H1 (cell line): Measurements from ENCODE around the gene INPP5A. TPM values are rescaled to one million over a fixed set of nuclear protein-coding genes. Genes with fewer than 3 reads are reported as not detected.

Experiments
- CTCF ChIA-PET: fragments of 300-600 bp; sonication (Branson Sonifier 250); formaldehyde crosslinking; loops from one replicate; lab custom pipeline; 2021; ENCODE audit not compliant: partially characterized antibody; lab: Charles Lee
- POLR2A ChIA-PET: fragments of 300-600 bp; sonication (Branson Sonifier 250); formaldehyde crosslinking; loops from one replicate; lab custom pipeline; 2021; ENCODE audit warnings: inconsistent platforms; ENCODE audit not compliant: partially characterized antibody; lab: Charles Lee
- DNase-seq, 2 experiments: peaks; one replicate each; pipeline versions ENCODE4 v3.0.0 to v3.0.0-alpha.2; 2010 to 2022; ENCODE audit warnings: low spot score in 2 of 2, low read depth in 1 of 2, mixed read lengths in 1 of 2
- FAIRE-seq: peaks from 2 replicates; lab custom pipeline; 2011; peaks lifted over from hg19 to GRCh38; lab: Jason Lieb, UNC
- H2AFZ ChIP-seq: 2 replicates; pipeline ENCODE4 v1.8.1; 2012; ENCODE audit warnings: low read length, inconsistent platforms
- H2AK5ac ChIP-seq: 2 replicates; pipeline ENCODE4 v1.6.1; 2013; ENCODE audit warnings: low read depth, low read length
- H2BK120ac ChIP-seq: replicated peaks from 2 replicates; pipeline ENCODE3; 2013; ENCODE audit warnings: low read depth, low read length, inconsistent platforms
- H2BK12ac ChIP-seq: 2 replicates; pipeline ENCODE4 v1.6.1; 2013; ENCODE audit warnings: low read depth, low read length
- H2BK15ac ChIP-seq: 2 replicates; pipeline ENCODE4 v1.6.1; 2013; ENCODE audit warnings: low read length
- H2BK20ac ChIP-seq: 2 replicates; pipeline ENCODE4 v1.6.1; 2013; ENCODE audit warnings: low read length
- H2BK5ac ChIP-seq: 2 replicates; pipeline ENCODE4 v1.6.1; 2013; ENCODE audit warnings: low read depth, low read length
- H3K14ac ChIP-seq: 2 replicates; pipeline ENCODE4 v1.6.1; 2013; ENCODE audit warnings: inconsistent platforms; ENCODE audit not compliant: insufficient read length
- H3K18ac ChIP-seq: 2 replicates; pipeline ENCODE4 v1.6.1; 2013; ENCODE audit warnings: low read length; ENCODE audit errors: extremely low read depth
- H3K23ac ChIP-seq: 2 replicates; pipeline ENCODE4 v1.6.1; 2013; ENCODE audit warnings: inconsistent platforms; ENCODE audit not compliant: insufficient read length
- H3K23me2 ChIP-seq: 2 replicates; pipeline ENCODE4 v1.6.1; 2013; ENCODE audit warnings: low read depth, low read length
- H3K27ac ChIP-seq: 2 replicates; pipeline ENCODE4 v1.6.1; 2011; ENCODE audit warnings: low read depth, low read length, inconsistent platforms
- H3K27me3 ChIP-seq, 4 experiments: replicated peaks in 1 of 4; 1 replicate in 1 of 4; 2 replicates in 3 of 4; pipeline versions ENCODE4 v1.6.1 to v1.8.1; 2011 to 2013; ENCODE audit warnings: low read length in 3 of 4, mild to moderate bottlenecking in 3 of 4, inconsistent platforms in 2 of 4, mixed read lengths in 2 of 4, moderate library complexity in 1 of 4; ENCODE audit not compliant: control insufficient read depth in 3 of 4, insufficient read depth in 3 of 4; ENCODE audit errors: extremely low read depth in 1 of 4
- H3K36me3 ChIP-seq, 4 experiments: 2 replicates each; pipeline versions ENCODE4 v1.6.1 to v1.8.1; 2011 to 2013; ENCODE audit warnings: mild to moderate bottlenecking in 4 of 4, low read length in 3 of 4, moderate library complexity in 2 of 4, control low read depth in 1 of 4, inconsistent platforms in 1 of 4; ENCODE audit not compliant: insufficient read depth in 4 of 4, control insufficient read depth in 2 of 4
- H3K4ac ChIP-seq: replicated peaks from 2 replicates; pipeline ENCODE3; 2013; ENCODE audit warnings: low read length, low read depth, mixed read lengths, inconsistent platforms; ENCODE audit not compliant: insufficient read length
- H3K4me1 ChIP-seq, 4 experiments: replicated peaks in 1 of 4; 1 replicate in 1 of 4; 2 replicates in 3 of 4; pipeline versions ENCODE4 v1.6.1 to v1.8.1; 2011 to 2013; ENCODE audit warnings: low read length in 3 of 4, inconsistent platforms in 2 of 4, mixed read lengths in 1 of 4; ENCODE audit not compliant: insufficient read depth in 4 of 4, control insufficient read depth in 3 of 4
- H3K4me2 ChIP-seq, 2 experiments: 2 replicates each; pipeline versions ENCODE4 v1.6.1 to v1.8.1; 2011 to 2013; ENCODE audit warnings: low read depth in 2 of 2, low read length in 2 of 2, control low read depth in 1 of 2, inconsistent platforms in 1 of 2, mild to moderate bottlenecking in 1 of 2; ENCODE audit not compliant: insufficient read depth in 1 of 2
- H3K4me3 ChIP-seq, 4 experiments: fragments of 200-600, 300-600 bp in 1 of 4; sonication (generic), shearing (Covaris generic), sonication (Bioruptor Twin) in 1 of 4; 2 replicates each; pipeline versions ENCODE4 v1.5.1 to v1.8.1; 2011 to 2016; ENCODE audit warnings: low read length in 4 of 4, low read depth in 3 of 4, control low read depth in 2 of 4, inconsistent platforms in 2 of 4, mild to moderate bottlenecking in 2 of 4, mixed read lengths in 1 of 4, moderate library complexity in 1 of 4; ENCODE audit not compliant: insufficient read depth in 2 of 4; ENCODE audit errors: extremely low read depth in 1 of 4
- H3K56ac ChIP-seq: replicated peaks from 2 replicates; pipeline ENCODE3; 2013; ENCODE audit warnings: low read depth, mild to moderate bottlenecking, mixed read lengths, low read length, inconsistent platforms; ENCODE audit not compliant: insufficient read length
- H3K79me1 ChIP-seq: 2 replicates; pipeline ENCODE4 v1.6.1; 2013; ENCODE audit warnings: low read depth, low read length, control low read depth
- H3K79me2 ChIP-seq, 2 experiments: 2 replicates each; pipeline versions ENCODE4 v1.6.1 to v1.8.1; 2012 to 2013; ENCODE audit warnings: low read length in 2 of 2, mild to moderate bottlenecking in 2 of 2, inconsistent platforms in 1 of 2; ENCODE audit not compliant: insufficient read depth in 2 of 2, control insufficient read depth in 1 of 2
- H3K9ac ChIP-seq, 4 experiments: replicated peaks in 1 of 4; 1 replicate in 1 of 4; 2 replicates in 3 of 4; pipeline versions ENCODE4 v1.6.1 to v1.8.1; 2011 to 2013; ENCODE audit warnings: low read depth in 3 of 4, low read length in 3 of 4, control low read depth in 2 of 4, mild to moderate bottlenecking in 2 of 4, moderate library complexity in 2 of 4, inconsistent platforms in 1 of 4; ENCODE audit errors: extremely low read depth in 1 of 4
- H3K9me3 ChIP-seq, 2 experiments: 2 replicates each; pipeline versions ENCODE4 v1.6.1 to v1.8.1; 2012 to 2013; ENCODE audit warnings: mild to moderate bottlenecking in 2 of 2, moderate library complexity in 2 of 2, control low read depth in 1 of 2, inconsistent platforms in 1 of 2, low read depth in 1 of 2, low read length in 1 of 2, mixed read lengths in 1 of 2; ENCODE audit not compliant: insufficient read depth in 2 of 2
- H4K20me1 ChIP-seq, 2 experiments: replicated peaks in 1 of 2; 2 replicates each; pipeline versions ENCODE3 to v1.8.1; 2011 to 2013; ENCODE audit warnings: inconsistent platforms in 2 of 2, low read length in 2 of 2, mild to moderate bottlenecking in 1 of 2; ENCODE audit not compliant: insufficient read depth in 2 of 2, control insufficient read depth in 1 of 2
- H4K5ac ChIP-seq: 2 replicates; pipeline ENCODE4 v1.6.1; 2013; ENCODE audit warnings: low read length, low read depth, mixed read lengths, inconsistent platforms; ENCODE audit not compliant: insufficient read length
- H4K8ac ChIP-seq: 2 replicates; pipeline ENCODE4 v1.8.0; 2013; ENCODE audit warnings: mild to moderate bottlenecking, moderate library complexity, low read length, inconsistent platforms; ENCODE audit not compliant: insufficient read depth; ENCODE audit errors: extremely low read depth
- H4K91ac ChIP-seq: replicated peaks from 2 replicates; pipeline ENCODE3; 2013; ENCODE audit warnings: low read length, mixed read lengths, inconsistent platforms; ENCODE audit not compliant: insufficient read length
- BRCA1 ChIP-seq: IDR thresholded peaks from 2 replicates; pipeline ENCODE4 v1.6.1; 2012; ENCODE audit warnings: low read depth, low read length, improper control_type of control experiment
- CHD1 ChIP-seq: IDR thresholded peaks from 2 replicates; pipeline ENCODE4 v1.6.1; 2012; ENCODE audit warnings: low read depth, low read length, improper control_type of control experiment
- CTBP2 ChIP-seq: IDR thresholded peaks from 2 replicates; pipeline ENCODE4 v1.7.0; 2011; ENCODE audit warnings: borderline replicate concordance, mild to moderate bottlenecking, moderate library complexity, mixed read lengths, low read length; ENCODE audit not compliant: insufficient read depth, insufficient read length
- KDM1A ChIP-seq: fragments of 200-600, 300-600 bp; sonication (generic); IDR thresholded peaks from 2 replicates; pipeline ENCODE4 v1.7.1; 2016; ENCODE audit warnings: mild to moderate bottlenecking, low read length, borderline replicate concordance
- RAD21 ChIP-seq, 2 experiments: IDR thresholded peaks in 1 of 2; conservative IDR thresholded peaks in 1 of 2; 2 replicates each; pipeline ENCODE4 v1.6.1; 2011; ENCODE audit warnings: low read depth in 2 of 2, low read length in 2 of 2, improper control_type of control experiment in 1 of 2, inconsistent platforms in 1 of 2, mild to moderate bottlenecking in 1 of 2, moderate library complexity in 1 of 2
- RBBP5 ChIP-seq: IDR thresholded peaks from 2 replicates; pipeline ENCODE4 v1.7.1; 2012; ENCODE audit warnings: low read depth, mild to moderate bottlenecking, inconsistent platforms, low read length, moderate library complexity, borderline replicate concordance
- SIRT6 ChIP-seq: IDR thresholded peaks from one replicate; pipeline ENCODE4 v1.7.1; 2012; ENCODE audit warnings: low read length, inconsistent platforms
- WGBS, 2 experiments: shearing (Covaris generic) in 1 of 2; methylation state at CpG; one replicate each; pipeline versions ENCODE4 v1.1.6 to v1.1.7; 2013 to 2015; ENCODE audit warnings: low lambda C conversion rate in 2 of 2, mixed read lengths in 2 of 2, inconsistent platforms in 1 of 2, low coverage in 1 of 2, missing lambda C conversion rate in 1 of 2; ENCODE audit not compliant: insufficient replicate concordance in 2 of 2, insufficient coverage in 1 of 2, insufficient read length in 1 of 2; ENCODE audit errors: extremely low coverage in 1 of 2, missing lambda C conversion rate in 1 of 2; 5-methylcytosine and 5-hydroxymethylcytosine counted together
- polyA plus RNA-seq, 7 experiments: library from polyadenylated mRNA; depleted of rRNA in 3 of 7; stranded (reverse) in 5 of 7; unstranded in 2 of 7; fragments of >200 nt in 5 of 7; fragments of 200-250 nt in 2 of 7; gene quantifications; 1 replicate in 5 of 7; 2 replicates in 1 of 7; 4 replicates in 1 of 7; pipeline versions ENCODE4 v1.2.1 to v1.2.3, GENCODE V29; 2011 to 2013; ENCODE audit warnings: missing spikeins in 2 of 7, mixed read lengths in 2 of 7
- total RNA-seq: library from RNA; stranded (reverse); fragmentation: NEBNext Ultra II Directional; extraction: Animal tissue kit (Norgen Biotek cat#: 25700); gene quantifications from 2 replicates; pipeline ENCODE4 v1.2.1, GENCODE V29; 2021

INPP5A gene
- total and polyA plus RNA-seq, 2 of the 8 experiments (the other 6 are each of a cell fraction or from before 2014, with no cell fraction given): 19.7 to 27.5 TPM

- FAIRE-seq (no peak), DNase-seq (no peak)
- H3K4me1 ChIP-seq: no peaks in the 10 kb centered on the region; a peak in 2 of 7 replicates
- no peak overlapping the region for H2BK5ac ChIP-seq
- H3K79me2 ChIP-seq: no peaks in the 10 kb centered on the region
- no peak overlapping the region for H2BK120ac ChIP-seq
- H3K23me2 ChIP-seq: peaks cover 5% of the 10 kb centered on the region; the same call in 1 of the 2 replicates
- H3K9me3 ChIP-seq: peaks cover 13 to 18% of the 10 kb centered on the region in 2 experiments
- no peak overlapping the region for H4K91ac ChIP-seq
- ChIA-PET CTCF (interaction anchor here (1.0 to 1.2 kb wide), 4 partner anchors 19 to 155 kb away, joined by 3 to 4 read pairs (median 3); no protein-coding TSS in a partner anchor), POLR2A (no interaction called here)
- H3K4ac ChIP-seq: no peak overlapping the region
- H3K9ac ChIP-seq: no peak overlapping the region; a peak in 1 of 7 replicates
- H3K14ac ChIP-seq: no peak overlapping the region
- no peak overlapping the region for H3K4me2 ChIP-seq
- no peak overlapping the region for H3K4me3 ChIP-seq
- H2AFZ ChIP-seq: no peak overlapping the region
- no peak overlapping the region for H2BK12ac ChIP-seq
- no peak overlapping the region for H2AK5ac ChIP-seq
- H3K27ac ChIP-seq: no peak overlapping the region
- H3K27me3 ChIP-seq: peaks cover 0 to 7% (median 0%) of the 10 kb centered on the region in 4 experiments; a peak in 2 of 7 replicates
- H2BK20ac ChIP-seq: no peak overlapping the region
- peaks cover 4% of the 10 kb centered on the region for H3K79me1 ChIP-seq
- no peak overlapping the region for H3K56ac ChIP-seq
- no peak overlapping the region for H4K5ac ChIP-seq
- 96% methylated on average over 32 of the region's 32 CpGs; no CpG with 5 or more reads in 1 of the 2 experiments for WGBS, 2 experiments
- H4K20me1 ChIP-seq: peaks cover 1 to 7% of the 10 kb centered on the region in 2 experiments
- H2BK15ac ChIP-seq: no peak overlapping the region
- no peak for TF ChIP-seq KDM1A
- no peak for TF ChIP-seq RAD21 (IDR thresholded peaks at IDR 0.05 in 1 of 2, conservative IDR thresholded peaks at IDR 0.05 in 1 of 2; ENCODE audit: low read depth in 2 of 2, low read length in 2 of 2)
- no peak for TF ChIP-seq CHD1
- no peak for TF ChIP-seq RBBP5
- TF ChIP-seq BRCA1: no peak
- TF ChIP-seq CTBP2: no peak
- no peak for TF ChIP-seq SIRT6
- H3K36me3 ChIP-seq: no peaks in the 10 kb centered on the region
- no peak overlapping the region for H4K8ac ChIP-seq
- no peak overlapping the region for H3K18ac ChIP-seq
- no peak overlapping the region for H3K23ac ChIP-seq
Measured at GRCh38 chr10:132614431-132615340, 77.1 kb downstream of the INPP5A start.
